Measurements from ENCODE around the gene ADAMTS1.

GRCh38 chr21:26800970-26801431, 44.2 kb downstream of the ADAMTS1 start:
- TF ChIP-seq, protein P1, sequence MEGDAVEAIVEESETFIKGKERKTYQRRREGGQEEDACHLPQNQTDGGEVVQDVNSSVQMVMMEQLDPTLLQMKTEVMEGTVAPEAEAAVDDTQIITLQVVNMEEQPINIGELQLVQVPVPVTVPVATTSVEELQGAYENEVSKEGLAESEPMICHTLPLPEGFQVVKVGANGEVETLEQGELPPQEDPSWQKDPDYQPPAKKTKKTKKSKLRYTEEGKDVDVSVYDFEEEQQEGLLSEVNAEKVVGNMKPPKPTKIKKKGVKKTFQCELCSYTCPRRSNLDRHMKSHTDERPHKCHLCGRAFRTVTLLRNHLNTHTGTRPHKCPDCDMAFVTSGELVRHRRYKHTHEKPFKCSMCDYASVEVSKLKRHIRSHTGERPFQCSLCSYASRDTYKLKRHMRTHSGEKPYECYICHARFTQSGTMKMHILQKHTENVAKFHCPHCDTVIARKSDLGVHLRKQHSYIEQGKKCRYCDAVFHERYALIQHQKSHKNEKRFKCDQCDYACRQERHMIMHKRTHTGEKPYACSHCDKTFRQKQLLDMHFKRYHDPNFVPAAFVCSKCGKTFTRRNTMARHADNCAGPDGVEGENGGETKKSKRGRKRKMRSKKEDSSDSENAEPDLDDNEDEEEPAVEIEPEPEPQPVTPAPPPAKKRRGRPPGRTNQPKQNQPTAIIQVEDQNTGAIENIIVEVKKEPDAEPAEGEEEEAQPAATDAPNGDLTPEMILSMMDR (IDR thresholded peaks at IDR 0.05): no peak
- TF ChIP-seq POLR2AphosphoS5 (IDR thresholded peaks at IDR 0.05) (no peak), EP300 (IDR thresholded peaks at IDR 0.05; ENCODE audit: low read depth) (no peak), POLR2A (IDR thresholded peaks at IDR 0.05) (no peak)
